Smooth muscle cell (in vitro differentiated cells): ENCODE data around the gene FXYD7. TPM values are rescaled to one million over a fixed set of nuclear protein-coding genes. Genes with fewer than 3 reads are reported as not detected.

Source experiments
- DNase-seq: peaks from one replicate; lab custom pipeline; 2025; ENCODE audit not compliant: unreplicated experiment; lab: John Stamatoyannopoulos, UW
- H2AFZ ChIP-seq: fragments of 200-600 bp; sonication (generic); 2 replicates; pipeline ENCODE4 v1.6.0; 2016; ENCODE audit warnings: antibody characterized with exemption, low read depth, mild to moderate bottlenecking
- H3F3A ChIP-seq: fragments of 200-600 bp; sonication (generic); 2 replicates; pipeline ENCODE4 v1.6.0; 2017; ENCODE audit warnings: antibody characterized with exemption, low read depth
- H3K27ac ChIP-seq: fragments of 200-600 bp; sonication (generic); 2 replicates; pipeline ENCODE4 v1.5.1; 2016; ENCODE audit warnings: low read depth, mild to moderate bottlenecking
- H3K27me3 ChIP-seq: fragments of 200-600 bp; sonication (generic); 2 replicates; pipeline ENCODE4 v1.6.1; 2016; ENCODE audit warnings: low read depth, mild to moderate bottlenecking
- H3K36me3 ChIP-seq: fragments of 200-600 bp; sonication (generic); 2 replicates; pipeline ENCODE4 v1.5.1; 2016; ENCODE audit warnings: low read depth
- H3K4me1 ChIP-seq: fragments of 200-600 bp; sonication (generic); 2 replicates; pipeline ENCODE4 v1.5.1; 2016; ENCODE audit warnings: low read depth
- H3K4me2 ChIP-seq: fragments of 200-600 bp; sonication (generic); 2 replicates; pipeline ENCODE4 v1.6.0; 2016; ENCODE audit warnings: mild to moderate bottlenecking
- H3K4me3 ChIP-seq: fragments of 200-600 bp; sonication (generic); 2 replicates; pipeline ENCODE4 v1.5.1; 2016; ENCODE audit warnings: mild to moderate bottlenecking
- H3K79me2 ChIP-seq: fragments of 200-600 bp; sonication (generic); 2 replicates; pipeline ENCODE4 v1.6.0; 2016; ENCODE audit warnings: low read depth, mild to moderate bottlenecking
- H3K9ac ChIP-seq: fragments of 200-600 bp; sonication (generic); 2 replicates; pipeline ENCODE4 v1.6.0; 2016; ENCODE audit warnings: low read depth
- H3K9me3 ChIP-seq: fragments of 200-600 bp; sonication (generic); replicated peaks from 2 replicates; pipeline ENCODE4 v1.5.1; 2016; ENCODE audit warnings: low read depth
- H4K20me1 ChIP-seq: fragments of 200-600 bp; sonication (generic); 2 replicates; pipeline ENCODE4 v1.6.0; 2016; ENCODE audit warnings: low read depth
- CTCF ChIP-seq: fragments of 200-600 bp; sonication (generic); IDR thresholded peaks from 2 replicates; pipeline ENCODE4 v1.5.1; 2017; ENCODE audit warnings: borderline replicate concordance, mild to moderate bottlenecking, antibody characterized with exemption; ENCODE audit not compliant: insufficient read depth, poor library complexity, severe bottlenecking
- WGBS: methylation state at CpG from one replicate; pipeline ENCODE4 v1.1.7; 2016; ENCODE audit warnings: low lambda C conversion rate; 5-methylcytosine and 5-hydroxymethylcytosine counted together
- polyA plus RNA-seq: library from polyadenylated mRNA; unstranded; fragments of >200 nt; fragmentation: Nextera tagmentation; extraction: Ambion mirVana; gene quantifications from 2 replicates; pipeline ENCODE4 v1.2.1, GENCODE V29; 2016
- small RNA-seq: library from RNA; depleted of rRNA; stranded (forward); fragments of <200 nt; gene quantifications from one replicate; pipeline ENCODE3, GENCODE V24; 2014
- total RNA-seq: library from RNA; depleted of rRNA; stranded (reverse); fragments of >200 nt; gene quantifications from 2 replicates; pipeline ENCODE4 v1.2.3, GENCODE V29; 2014

The FXYD7 gene
- total and polyA plus RNA-seq, 2 experiments from 2014 or later, result not detected

- 57% methylated on average over 4 of the region's 4 CpGs for WGBS
- H3K4me2 ChIP-seq, result no peak overlapping the region
Observed at GRCh38 chr19:35202722-35203688, 60.0 kb downstream of the FXYD7 start.

More at GRCh38 chr19:35202722-35203688, 60.0 kb downstream of the FXYD7 start:
- H3K4me3 ChIP-seq, result no peak overlapping the region
- no peaks in the 10 kb centered on the region for H3K4me1 ChIP-seq
- no peak for DNase-seq
- H4K20me1 ChIP-seq, result no peaks in the 10 kb centered on the region
- H3K27me3 ChIP-seq, result no peaks in the 10 kb centered on the region
- no peak for TF ChIP-seq CTCF
- H3K27ac ChIP-seq, result no peak overlapping the region
- H3K9ac ChIP-seq, result no peak overlapping the region
- H3K79me2 ChIP-seq, result no peaks in the 10 kb centered on the region
- H3F3A ChIP-seq, result no peaks in the 10 kb centered on the region
- H2AFZ ChIP-seq, result no peak overlapping the region
- no peaks in the 10 kb centered on the region for H3K36me3 ChIP-seq
- no peaks in the 10 kb centered on the region for H3K9me3 ChIP-seq

Small RNA genes lying within 50 kb of the gene (small RNA-seq; reads per million reads assigned to genes)
- not detected for gene AC020907.2

Other genes starting within 250 kb of the FXYD7 start
- 1.2 and 3.0 TPM in 2 replicates for gene ZNF30, start 216.4 kb upstream of the FXYD7 start, total RNA-seq
- 2.3 and 3.1 TPM in 2 replicates for gene ZNF30, start 216.4 kb upstream of the FXYD7 start, polyA plus RNA-seq
- 7.1 and 8.8 TPM in 2 replicates for gene ZNF792, start 179.0 kb upstream of the FXYD7 start, total RNA-seq
- 2.8 TPM in 2 replicates for gene ZNF792, start 179.0 kb upstream of the FXYD7 start, polyA plus RNA-seq
- 19.4 and 27.6 TPM in 2 replicates for gene GRAMD1A, start 142.9 kb upstream of the FXYD7 start, total RNA-seq
- gene GRAMD1A, start 142.9 kb upstream of the FXYD7 start, polyA plus RNA-seq, result 59.6 and 74.1 TPM in 2 replicates
- 0.99 and 3.3 TPM in 2 replicates for gene SCN1B, start 112.8 kb upstream of the FXYD7 start, total RNA-seq
- gene SCN1B, start 112.8 kb upstream of the FXYD7 start, polyA plus RNA-seq, result 2.2 and 4.6 TPM in 2 replicates
- gene HPN, start 101.5 kb upstream of the FXYD7 start, total RNA-seq, result 1.9 and 4.1 TPM in 2 replicates
- gene HPN, start 101.5 kb upstream of the FXYD7 start, polyA plus RNA-seq, result 1.3 and 6.6 TPM in 2 replicates
- gene FXYD3, start 27.4 kb upstream of the FXYD7 start, total RNA-seq, result 26.3 and 37.0 TPM in 2 replicates
- 23.0 and 67.1 TPM in 2 replicates for gene FXYD3, start 27.4 kb upstream of the FXYD7 start, polyA plus RNA-seq
- 0.22 TPM in 1 of 2 replicates, not detected in the other for gene LGI4, start 8.2 kb upstream of the FXYD7 start, total RNA-seq
- gene LGI4, start 8.2 kb upstream of the FXYD7 start, polyA plus RNA-seq, result 0.17 and 0.24 TPM in 2 replicates
- 3.2 and 3.5 TPM in 2 replicates for gene FXYD1, start 4.4 kb upstream of the FXYD7 start, total RNA-seq
- 2.7 and 3.0 TPM in 2 replicates for gene FXYD1, start 4.4 kb upstream of the FXYD7 start, polyA plus RNA-seq
- 89.3 and 133 TPM in 2 replicates for gene FXYD5, start 11.5 kb downstream of the FXYD7 start, total RNA-seq
- gene FXYD5, start 11.5 kb downstream of the FXYD7 start, polyA plus RNA-seq, result 205 and 246 TPM in 2 replicates
- not detected in 2 replicates for gene FAM187B, start 85.5 kb downstream of the FXYD7 start, total RNA-seq
- gene FAM187B, start 85.5 kb downstream of the FXYD7 start, polyA plus RNA-seq, result not detected in 2 replicates
- 11.3 and 14.0 TPM in 2 replicates for gene LSR, start 105.7 kb downstream of the FXYD7 start, total RNA-seq
- 14.2 and 85.3 TPM in 2 replicates for gene LSR, start 105.7 kb downstream of the FXYD7 start, polyA plus RNA-seq
- gene USF2, start 125.7 kb downstream of the FXYD7 start, total RNA-seq, result 30.4 and 34.4 TPM in 2 replicates
- 20.0 and 22.7 TPM in 2 replicates for gene USF2, start 125.7 kb downstream of the FXYD7 start, polyA plus RNA-seq
- gene HAMP, start 139.3 kb downstream of the FXYD7 start, total RNA-seq, result not detected in 2 replicates
- gene HAMP, start 139.3 kb downstream of the FXYD7 start, polyA plus RNA-seq, result not detected in 2 replicates
- not detected in 2 replicates for gene MAG, start 148.9 kb downstream of the FXYD7 start, total RNA-seq
- not detected in 2 replicates for gene MAG, start 148.9 kb downstream of the FXYD7 start, polyA plus RNA-seq
- not detected in 2 replicates for gene CD22, start 185.9 kb downstream of the FXYD7 start, total RNA-seq
- gene CD22, start 185.9 kb downstream of the FXYD7 start, polyA plus RNA-seq, result not detected in 2 replicates
- not detected in 2 replicates for gene FFAR1, start 204.6 kb downstream of the FXYD7 start, total RNA-seq
- not detected in 2 replicates for gene FFAR1, start 204.6 kb downstream of the FXYD7 start, polyA plus RNA-seq
- not detected in 2 replicates for gene FFAR3, start 215.2 kb downstream of the FXYD7 start, total RNA-seq
- gene FFAR3, start 215.2 kb downstream of the FXYD7 start, polyA plus RNA-seq, result not detected in 2 replicates
- not detected in 2 replicates for gene GPR42, start 227.8 kb downstream of the FXYD7 start, total RNA-seq
- gene GPR42, start 227.8 kb downstream of the FXYD7 start, polyA plus RNA-seq, result not detected in 2 replicates